Activated T-helper 1 cell treated with anti-CD3 and anti-CD28 coated beads, Interleukin-12 subunit alpha, Interleukin-12 subunit beta, Interleukin-2, Interleukin-4 antibody, amounts not matched to agents 30 ng/mL and 10 ng/mL and 1 ng/mL, durations not matched to agents 14 hours and 24 hours and 36 hours (primary cell): Measurements from ENCODE around the gene TSPAN5. TPM values are rescaled to one million over a fixed set of nuclear protein-coding genes. Genes with fewer than 3 reads are reported as not detected.

Experiments used
- DNase-seq: peaks from one replicate; pipeline ENCODE4 v3.0.0; 2021; ENCODE audit warnings: low spot score
- H3K27ac Mint-ChIP-seq: one replicate; pipeline ENCODE4 v1.8.0; 2021; ENCODE audit warnings: mild to moderate bottlenecking, mixed read lengths
- H3K27me3 Mint-ChIP-seq: one replicate; pipeline ENCODE4 v1.8.0; 2022; ENCODE audit warnings: mild to moderate bottlenecking, moderate library complexity, mixed read lengths; ENCODE audit not compliant: insufficient read depth
- H3K36me3 Mint-ChIP-seq: one replicate; pipeline ENCODE4 v1.8.0; 2021; ENCODE audit warnings: low read depth, mixed read lengths
- H3K4me1 Mint-ChIP-seq: one replicate; pipeline ENCODE4 v1.8.0; 2021; ENCODE audit warnings: low read depth, mixed read lengths
- H3K4me3 Mint-ChIP-seq: one replicate; pipeline ENCODE4 v1.8.0; 2021; ENCODE audit warnings: mild to moderate bottlenecking, moderate library complexity, mixed read lengths
- H3K9me3 Mint-ChIP-seq: one replicate; pipeline ENCODE4 v1.8.0; 2021; ENCODE audit warnings: mixed read lengths
- intact Hi-C: fragments of 100-400 bp; cut with micrococcal nuclease; formaldehyde crosslinking; loops from one replicate; pipeline ENCODE4 v1.15.1; 2024
- total RNA-seq: library from RNA; stranded (reverse); gene quantifications from 2 replicates; pipeline ENCODE4 v1.2.3, GENCODE V29; 2022

The TSPAN5 gene
- total RNA-seq, 1 donor from 2014 or later: 34.1 TPM

DNA sequence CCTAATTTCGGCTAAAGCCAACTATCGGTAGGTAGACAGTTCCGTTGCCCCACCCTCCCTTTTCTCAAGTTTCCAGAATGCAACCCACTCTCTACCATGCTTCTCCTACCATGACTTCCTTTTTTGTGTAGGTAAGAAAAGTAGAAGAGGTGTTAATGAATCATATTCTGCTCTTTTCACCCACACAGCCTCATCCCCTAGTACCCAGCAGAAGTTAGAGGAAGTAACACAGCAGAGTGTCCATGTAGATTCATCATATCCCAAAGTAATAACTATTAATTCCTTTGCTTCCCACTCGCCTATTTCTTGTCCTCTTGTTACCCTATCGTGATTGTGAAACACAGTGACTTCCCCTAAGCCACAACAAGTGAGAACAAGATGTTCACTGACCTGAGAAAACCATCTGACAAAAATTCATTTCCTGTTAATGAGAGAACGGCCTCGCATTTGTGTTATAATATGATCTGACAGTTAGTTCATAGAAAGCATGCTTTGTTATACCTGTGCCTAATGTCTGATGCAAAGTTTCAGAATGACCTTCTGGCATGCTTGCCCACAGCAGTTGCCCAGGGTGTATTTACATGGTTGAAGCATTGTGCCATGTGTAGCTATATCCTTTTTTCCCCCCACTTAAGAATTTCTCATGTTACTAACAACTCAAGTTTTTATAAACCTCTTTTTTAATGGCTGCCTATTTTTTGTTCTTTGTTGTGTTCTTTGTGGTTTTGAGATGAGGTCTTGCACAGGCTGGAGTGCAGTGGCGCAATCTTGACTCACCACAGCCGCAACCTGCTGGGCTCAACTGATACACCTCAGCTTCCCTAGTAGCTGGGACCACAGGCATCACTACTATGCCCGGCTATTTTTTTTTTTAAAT, 211.7 kb downstream of the TSPAN5 start:
- intact Hi-C loops: loop anchor here (1.0 to 2.0 kb wide), 11 partner anchors 20 to 548 kb away; partner anchors contain the start of genes METAP1, STPG2 and TSPAN5
- Mint-ChIP-seq H3K4me3 (peak overlapping the region; percentile 67), H3K9me3 (peaks cover 4% of the 10 kb centered on the region), H3K4me1 (peaks cover 43% of the 10 kb centered on the region), H3K27me3 (peaks cover 3% of the 10 kb centered on the region), H3K27ac (peak overlapping the region; percentile 90), H3K36me3 (peaks cover 26% of the 10 kb centered on the region)
- peak; percentile 44 for DNase-seq

DNA sequence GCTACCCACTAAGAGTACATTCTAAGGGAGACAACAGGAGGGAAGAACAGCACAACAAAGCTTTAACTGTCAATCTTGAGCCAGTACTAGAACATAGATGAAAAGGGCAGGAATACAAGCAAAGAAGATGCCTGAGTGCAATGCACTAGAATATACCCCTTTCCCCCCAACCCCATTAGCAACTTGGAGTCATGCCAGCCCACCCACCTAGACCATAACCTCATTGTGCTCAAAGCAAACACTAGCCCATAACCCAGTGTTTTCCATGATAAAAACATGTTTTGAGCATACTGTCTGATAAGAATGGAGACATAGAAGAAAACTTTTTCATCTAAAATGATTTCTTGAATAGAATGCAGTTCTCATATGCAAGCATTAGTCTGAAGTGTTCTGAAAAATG, 214.0 kb downstream of the TSPAN5 start:
- H3K27ac Mint-ChIP-seq: no peak overlapping the region
- peaks cover 3% of the 10 kb centered on the region for H3K27me3 Mint-ChIP-seq
- H3K4me1 Mint-ChIP-seq: peaks cover 42% of the 10 kb centered on the region
- intact Hi-C loops: no loop called here
- H3K36me3 Mint-ChIP-seq: peaks cover 42% of the 10 kb centered on the region
- H3K9me3 Mint-ChIP-seq: peaks cover 4% of the 10 kb centered on the region
- no peak overlapping the region for H3K4me3 Mint-ChIP-seq
- DNase-seq: no peak

DNA sequence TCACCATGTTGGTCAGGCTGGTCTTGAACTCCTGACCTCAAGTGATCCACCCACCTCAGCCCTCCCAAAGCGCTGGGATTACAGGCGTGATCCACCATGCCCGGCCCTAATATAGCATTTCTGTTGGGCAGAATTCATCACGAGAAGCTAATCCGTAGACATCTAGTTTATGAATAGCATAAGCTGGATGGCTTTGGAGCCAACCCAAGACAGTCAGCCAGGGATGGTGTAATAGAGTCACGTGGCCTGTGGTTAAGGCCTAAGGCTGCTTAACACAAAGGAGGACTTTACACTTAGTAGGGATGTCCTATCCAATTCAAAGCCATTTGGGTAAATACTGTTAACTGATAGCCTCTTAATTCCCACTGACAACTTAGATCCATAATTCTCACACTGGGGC, 223.6 kb downstream of the TSPAN5 start:
- Mint-ChIP-seq H3K27me3 (no peaks in the 10 kb centered on the region), H3K4me3 (no peak overlapping the region), H3K9me3 (no peaks in the 10 kb centered on the region), H3K4me1 (peaks cover 18% of the 10 kb centered on the region), H3K36me3 (peaks cover 22% of the 10 kb centered on the region), H3K27ac (no peak overlapping the region)
- intact Hi-C loops: no loop called here
- no peak for DNase-seq

DNA sequence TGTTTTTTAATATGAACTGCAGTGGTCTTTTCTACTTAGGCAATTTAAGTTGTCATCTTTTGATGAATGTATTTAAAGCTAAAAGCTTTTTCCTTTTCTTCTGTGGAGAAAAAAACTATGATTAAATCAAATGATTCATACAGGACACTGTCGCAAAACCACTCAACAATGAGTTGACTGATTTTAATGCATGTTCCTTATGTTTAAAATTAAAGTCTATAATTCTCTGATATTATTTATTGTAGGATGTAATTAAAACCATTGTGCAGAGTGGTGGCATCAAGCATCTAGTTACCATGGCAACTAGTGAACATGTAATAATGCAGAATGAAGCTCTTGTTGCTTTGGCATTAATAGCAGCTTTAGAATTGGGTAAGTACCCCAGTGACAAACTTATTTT, 224.7 kb downstream of the TSPAN5 start:
- Mint-ChIP-seq H3K36me3 (peaks cover 18% of the 10 kb centered on the region), H3K4me1 (peaks cover 10% of the 10 kb centered on the region), H3K9me3 (no peaks in the 10 kb centered on the region), H3K27me3 (no peaks in the 10 kb centered on the region), H3K27ac (no peak overlapping the region), H3K4me3 (no peak overlapping the region)
- intact Hi-C loops: no loop called here
- no peak for DNase-seq

- Mint-ChIP-seq H3K27ac (no peak overlapping the region), H3K4me1 (peaks cover 21% of the 10 kb centered on the region), H3K36me3 (peaks cover 28% of the 10 kb centered on the region), H3K27me3 (no peaks in the 10 kb centered on the region), H3K9me3 (peaks cover 22% of the 10 kb centered on the region), H3K4me3 (no peak overlapping the region)
- no peak for DNase-seq
- intact Hi-C loops: no loop called here
Measured at GRCh38 chr4:98430708-98431403, 227.6 kb downstream of the TSPAN5 start.

- Mint-ChIP-seq H3K27ac (no peak overlapping the region), H3K4me1 (peaks cover 28% of the 10 kb centered on the region), H3K4me3 (no peak overlapping the region), H3K9me3 (peaks cover 26% of the 10 kb centered on the region), H3K36me3 (peaks cover 61% of the 10 kb centered on the region), H3K27me3 (no peaks in the 10 kb centered on the region)
- intact Hi-C loops: no loop called here
- no peak for DNase-seq
Measured at GRCh38 chr4:98423009-98423408, 235.4 kb downstream of the TSPAN5 start.

DNA sequence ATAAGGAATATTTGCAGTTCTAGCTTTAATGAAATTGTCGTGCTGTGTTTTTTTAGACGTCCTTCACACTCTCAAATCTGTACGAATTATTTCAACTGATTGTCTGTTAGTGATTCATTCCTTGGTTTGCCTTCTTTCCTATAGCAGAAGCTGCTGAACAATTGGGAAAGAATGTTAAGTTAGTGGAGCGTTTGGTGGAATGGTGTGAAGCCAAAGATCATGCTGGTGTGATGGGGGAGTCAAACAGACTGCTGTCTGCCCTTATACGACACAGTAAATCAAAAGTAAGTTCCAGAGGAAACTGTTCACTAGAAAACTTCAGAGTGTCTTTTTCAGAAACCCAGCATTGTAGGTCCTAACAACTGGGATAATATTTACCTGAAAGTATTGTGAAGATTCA, 237.3 kb downstream of the TSPAN5 start:
- Mint-ChIP-seq H3K36me3 (peaks cover 51% of the 10 kb centered on the region), H3K9me3 (peaks cover 9% of the 10 kb centered on the region), H3K4me3 (no peak overlapping the region), H3K27me3 (no peaks in the 10 kb centered on the region), H3K27ac (no peak overlapping the region), H3K4me1 (peaks cover 15% of the 10 kb centered on the region)
- intact Hi-C loops: no loop called here
- DNase-seq: no peak
